A549 (cell line): ENCODE data around the gene TMA7B.

ENCODE experiments used
- CBX8 ChIP-seq: fragments of 200-600 bp; sonication (generic); IDR thresholded peaks from 2 replicates; pipeline ENCODE4 v1.6.1; 2016
- CEBPB ChIP-seq, 2 experiments: fragments of >200 bp in 1 of 2; sonication (Bioruptor Twin) in 1 of 2; formaldehyde crosslinking in 1 of 2; IDR thresholded peaks; 2 replicates each; pipeline ENCODE4 v1.6.1; 2012 to 2016
- CHD4 ChIP-seq: fragments of 200-600 bp; sonication (generic); IDR thresholded peaks from 2 replicates; pipeline ENCODE4 v1.6.1; 2016; ENCODE audit warnings: antibody characterized with exemption, mild to moderate bottlenecking, borderline replicate concordance
- CTCF ChIP-seq: fragments of >200 bp; sonication (Bioruptor Twin); formaldehyde crosslinking; IDR thresholded peaks from 3 replicates; pipeline ENCODE4 v1.5.1; 2016
- HDAC2 ChIP-seq: fragments of 200-600 bp; sonication (generic); IDR thresholded peaks from 2 replicates; pipeline ENCODE4 v1.6.1; 2016
- MAZ ChIP-seq: fragments of 150-350 bp; IDR thresholded peaks from 2 replicates; pipeline ENCODE4 v1.6.1; 2014; ENCODE audit warnings: antibody characterized with exemption, low read depth, low read length, borderline replicate concordance
- POLR2A ChIP-seq: IDR thresholded peaks from 2 replicates; pipeline ENCODE4 v1.6.1; 2012; ENCODE audit warnings: mild to moderate bottlenecking, low read length
- RCOR1 ChIP-seq: fragments of 150-350 bp; IDR thresholded peaks from 2 replicates; pipeline ENCODE4 v1.6.1; 2014; ENCODE audit warnings: antibody characterized with exemption, low read length, low read depth
- TF ChIP-seq, protein P1 (sequence below): fragments of >200 bp; sonication (Bioruptor Twin); formaldehyde crosslinking; IDR thresholded peaks from 3 replicates; pipeline ENCODE4 v1.6.1; 2016
- TF ChIP-seq, protein P2 (sequence below): fragments of 450-650 bp; IDR thresholded peaks from 2 replicates; pipeline ENCODE4 v1.6.1; 2014; ENCODE audit warnings: antibody characterized with exemption
- TF ChIP-seq, protein P3 (sequence below): IDR thresholded peaks from 2 replicates; pipeline ENCODE4 v1.6.1; 2012

GRCh38 chr22:39974065-39974464, 13.9 kb downstream of the TMA7B start:
- no peak for TF ChIP-seq CTCF
- TF ChIP-seq, protein P1, sequence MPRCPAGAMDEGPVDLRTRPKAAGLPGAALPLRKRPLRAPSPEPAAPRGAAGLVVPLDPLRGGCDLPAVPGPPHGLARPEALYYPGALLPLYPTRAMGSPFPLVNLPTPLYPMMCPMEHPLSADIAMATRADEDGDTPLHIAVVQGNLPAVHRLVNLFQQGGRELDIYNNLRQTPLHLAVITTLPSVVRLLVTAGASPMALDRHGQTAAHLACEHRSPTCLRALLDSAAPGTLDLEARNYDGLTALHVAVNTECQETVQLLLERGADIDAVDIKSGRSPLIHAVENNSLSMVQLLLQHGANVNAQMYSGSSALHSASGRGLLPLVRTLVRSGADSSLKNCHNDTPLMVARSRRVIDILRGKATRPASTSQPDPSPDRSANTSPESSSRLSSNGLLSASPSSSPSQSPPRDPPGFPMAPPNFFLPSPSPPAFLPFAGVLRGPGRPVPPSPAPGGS: no peak
- TF ChIP-seq CEBPB (IDR thresholded peaks at IDR 0.05): no peak
- TF ChIP-seq RCOR1: no peak
- TF ChIP-seq CBX8: no peak
- no peak for TF ChIP-seq POLR2A
- no peak for TF ChIP-seq CHD4
- TF ChIP-seq, protein P2, sequence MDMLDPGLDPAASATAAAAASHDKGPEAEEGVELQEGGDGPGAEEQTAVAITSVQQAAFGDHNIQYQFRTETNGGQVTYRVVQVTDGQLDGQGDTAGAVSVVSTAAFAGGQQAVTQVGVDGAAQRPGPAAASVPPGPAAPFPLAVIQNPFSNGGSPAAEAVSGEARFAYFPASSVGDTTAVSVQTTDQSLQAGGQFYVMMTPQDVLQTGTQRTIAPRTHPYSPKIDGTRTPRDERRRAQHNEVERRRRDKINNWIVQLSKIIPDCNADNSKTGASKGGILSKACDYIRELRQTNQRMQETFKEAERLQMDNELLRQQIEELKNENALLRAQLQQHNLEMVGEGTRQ: no peak
- TF ChIP-seq MAZ: no peak
- TF ChIP-seq, protein P3, sequence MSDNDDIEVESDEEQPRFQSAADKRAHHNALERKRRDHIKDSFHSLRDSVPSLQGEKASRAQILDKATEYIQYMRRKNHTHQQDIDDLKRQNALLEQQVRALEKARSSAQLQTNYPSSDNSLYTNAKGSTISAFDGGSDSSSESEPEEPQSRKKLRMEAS: no peak
- no peak for TF ChIP-seq HDAC2
